ENCODE results near the gene GALNT5. TPM values are rescaled to one million over a fixed set of nuclear protein-coding genes. Genes with fewer than 3 reads are reported as not detected.
A peak's percentile ranks its signal among the peaks of the same experiment; 100 is the strongest.
"Not testable (repeated sequence)": the region's sequence is repeated elsewhere in the genome, so short reads cannot be mapped to it uniquely, and the experiment has no call there.

The GALNT5 gene
- total RNA-seq, 1 donor from 2014 or later: 2.2 TPM

GRCh38 chr2:157339965-157340655 lies 82.6 kb downstream of the GALNT5 start:
- no peaks in the 10 kb centered on the region for H3K4me1 ChIP-seq (ENCODE audit: insufficient read depth, low read length)
- H3K4me2 ChIP-seq (ENCODE audit: low read length): no peak overlapping the region
- no peak for TF ChIP-seq EZH2 (IDR thresholded peaks at IDR 0.05; ENCODE audit: insufficient read depth, low read length)
- no peak for TF ChIP-seq CTCF (IDR thresholded peaks at IDR 0.05; ENCODE audit: insufficient read depth, low read depth, low read length)
- H2AFZ ChIP-seq (ENCODE audit: low read depth, low read length): no peak overlapping the region
- H3K9ac ChIP-seq (ENCODE audit: low read length): no peak overlapping the region
- no peak for FAIRE-seq
- peaks cover 13% of the 10 kb centered on the region for H3K9me3 Mint-ChIP-seq (ENCODE audit: unreplicated experiment)
- no peak overlapping the region for H3K27ac ChIP-seq (ENCODE audit: low read depth, low read length)
- no peaks in the 10 kb centered on the region for H4K20me1 ChIP-seq (ENCODE audit: insufficient read depth, low read length)
- H3K27me3 ChIP-seq (ENCODE audit: insufficient read depth, low read length): no peaks in the 10 kb centered on the region
- DNase-seq (ENCODE audit: low read depth): peak; percentile 61
- no peaks in the 10 kb centered on the region for H3K36me3 Mint-ChIP-seq (ENCODE audit: low read depth, unreplicated experiment)
- H3K27me3 Mint-ChIP-seq (ENCODE audit: low read depth, unreplicated experiment): no peaks in the 10 kb centered on the region
- no peak overlapping the region for H3K27ac Mint-ChIP-seq (ENCODE audit: unreplicated experiment)
- peaks cover 7% of the 10 kb centered on the region for H3K4me1 Mint-ChIP-seq (ENCODE audit: low read depth, unreplicated experiment)
- H3K9me3 ChIP-seq (ENCODE audit: insufficient read depth, low read depth, low read length): no peaks in the 10 kb centered on the region
- H3K79me2 ChIP-seq (ENCODE audit: insufficient read depth, low read length): no peaks in the 10 kb centered on the region
- H3K4me3 Mint-ChIP-seq (ENCODE audit: unreplicated experiment): no peak overlapping the region
- H3K36me3 ChIP-seq (ENCODE audit: insufficient read depth, low read length): no peaks in the 10 kb centered on the region
- H3K4me3 ChIP-seq (ENCODE audit: insufficient read depth, low read depth, low read length): no peak overlapping the region

- FAIRE-seq: not testable (repeated sequence)
Observed at GRCh38 chr2:157341381-157341780, 83.9 kb downstream of the GALNT5 start.

GRCh38 chr2:157345647-157346389 lies 88.3 kb downstream of the GALNT5 start:
- no peaks in the 10 kb centered on the region for H4K20me1 ChIP-seq (ENCODE audit: insufficient read depth, low read length)
- no peak overlapping the region for H3K9ac ChIP-seq (ENCODE audit: low read length)
- TF ChIP-seq EZH2 (IDR thresholded peaks at IDR 0.05; ENCODE audit: insufficient read depth, low read length) (no peak), CTCF (IDR thresholded peaks at IDR 0.05; ENCODE audit: insufficient read depth, low read depth, low read length) (no peak)
- Mint-ChIP-seq H3K27ac (ENCODE audit: unreplicated experiment) (no peak overlapping the region), H3K4me3 (ENCODE audit: unreplicated experiment) (no peak overlapping the region), H3K9me3 (ENCODE audit: unreplicated experiment) (peaks cover 13% of the 10 kb centered on the region), H3K4me1 (ENCODE audit: low read depth, unreplicated experiment) (peaks cover 11% of the 10 kb centered on the region), H3K36me3 (ENCODE audit: low read depth, unreplicated experiment) (no peaks in the 10 kb centered on the region), H3K27me3 (ENCODE audit: low read depth, unreplicated experiment) (no peaks in the 10 kb centered on the region)
- no peak overlapping the region for H2AFZ ChIP-seq (ENCODE audit: low read depth, low read length)
- DNase-seq (ENCODE audit: low read depth) (no peak), FAIRE-seq (no peak)
- H3K4me1 ChIP-seq (ENCODE audit: insufficient read depth, low read length): peaks cover 3% of the 10 kb centered on the region
- no peak overlapping the region for H3K4me2 ChIP-seq (ENCODE audit: low read length)
- H3K27me3 ChIP-seq (ENCODE audit: insufficient read depth, low read length): no peaks in the 10 kb centered on the region
- no peaks in the 10 kb centered on the region for H3K79me2 ChIP-seq (ENCODE audit: insufficient read depth, low read length)
- no peak overlapping the region for H3K4me3 ChIP-seq (ENCODE audit: insufficient read depth, low read depth, low read length)
- H3K27ac ChIP-seq (ENCODE audit: low read depth, low read length): no peak overlapping the region
- H3K36me3 ChIP-seq (ENCODE audit: insufficient read depth, low read length): no peaks in the 10 kb centered on the region
- H3K9me3 ChIP-seq (ENCODE audit: insufficient read depth, low read depth, low read length): no peaks in the 10 kb centered on the region

More at GRCh38 chr2:157341381-157341780, 83.9 kb downstream of the GALNT5 start:
- H3K9me3 Mint-ChIP-seq (ENCODE audit: unreplicated experiment): peaks cover 13% of the 10 kb centered on the region
- H3K9ac ChIP-seq (ENCODE audit: low read length); H2AFZ ChIP-seq (ENCODE audit: low read depth, low read length); H3K4me2 ChIP-seq (ENCODE audit: low read length); H3K4me3 ChIP-seq (ENCODE audit: insufficient read depth, low read depth, low read length); H3K36me3 ChIP-seq (ENCODE audit: insufficient read depth, low read length); H3K4me3 Mint-ChIP-seq (ENCODE audit: unreplicated experiment); H4K20me1 ChIP-seq (ENCODE audit: insufficient read depth, low read length); H3K27me3 Mint-ChIP-seq (ENCODE audit: low read depth, unreplicated experiment); H3K4me1 Mint-ChIP-seq (ENCODE audit: low read depth, unreplicated experiment); H3K36me3 Mint-ChIP-seq (ENCODE audit: low read depth, unreplicated experiment); H3K27me3 ChIP-seq (ENCODE audit: insufficient read depth, low read length); H3K9me3 ChIP-seq (ENCODE audit: insufficient read depth, low read depth, low read length); H3K79me2 ChIP-seq (ENCODE audit: insufficient read depth, low read length); H3K27ac Mint-ChIP-seq (ENCODE audit: unreplicated experiment); H3K4me1 ChIP-seq (ENCODE audit: insufficient read depth, low read length); H3K27ac ChIP-seq (ENCODE audit: low read depth, low read length): not testable (repeated sequence)
- peak; percentile 71 for DNase-seq (ENCODE audit: low read depth)
